A549 treated with Mapracorat at 1 μM for 4 hours (cell line): ENCODE data around the gene POLK. TPM values are rescaled to one million over a fixed set of nuclear protein-coding genes. Genes with fewer than 3 reads are reported as not detected.

Source experiments
- total RNA-seq: library from RNA; stranded (reverse); fragments of 200-300 nt; extraction: Qiagen RNA extraction; gene quantifications from 5 replicates; pipeline ENCODE4 v1.2.3, GENCODE V29; 2022

The POLK gene
- total RNA-seq, result 7.3 to 12.6 TPM (median 10.4 TPM) in 5 replicates

DNA sequence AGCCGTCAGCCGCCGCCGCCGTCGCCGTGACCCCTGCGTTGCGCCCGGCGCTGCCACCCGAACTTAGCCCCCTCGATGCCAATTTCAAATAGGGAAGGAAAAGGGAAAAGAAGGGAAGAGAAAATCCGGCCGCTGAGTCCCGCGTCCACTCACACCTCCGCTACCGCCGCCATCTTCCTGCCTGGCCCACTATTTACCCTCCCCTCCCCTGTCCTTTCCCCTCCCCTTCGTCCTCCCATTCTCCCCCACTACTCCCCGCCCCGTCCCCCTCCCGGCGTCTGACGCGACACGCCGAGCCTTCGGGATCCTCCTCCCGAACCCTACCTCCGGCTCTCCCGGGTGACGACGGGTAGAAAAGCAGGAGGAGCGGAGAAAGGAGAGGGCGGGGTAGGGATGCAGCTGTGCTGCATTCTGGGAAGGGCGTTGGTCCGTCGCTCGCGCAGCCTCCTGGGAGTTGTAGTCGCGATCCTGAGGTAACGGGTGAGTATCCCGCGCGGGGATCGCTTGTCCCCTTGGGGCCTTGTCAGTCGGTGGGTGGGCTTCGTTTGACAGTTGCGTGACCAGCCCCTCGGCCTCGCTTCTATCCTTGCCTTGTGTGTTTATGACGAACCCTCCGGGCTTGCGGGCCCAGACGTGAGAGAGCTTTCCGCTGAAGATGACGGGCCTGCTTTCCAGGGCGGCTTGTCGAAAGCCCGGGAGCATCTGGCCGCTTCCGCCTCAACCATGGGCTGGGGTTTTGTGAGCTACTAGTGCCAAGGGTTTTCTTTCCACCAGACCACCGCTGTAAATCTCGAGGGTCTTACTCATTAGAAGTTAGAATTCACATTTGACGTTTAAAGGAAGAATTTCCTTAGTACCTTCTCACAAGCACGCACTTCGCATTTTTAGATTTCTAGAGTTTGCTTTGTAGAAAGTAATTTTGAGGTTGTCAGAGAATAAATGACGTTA is at the start of gene POLK, which contains the start of gene CERT1:
TSS of gene POLK (plus strand) at position 457 of the 948 bp plus-strand sequence.
TSS of gene CERT1 (minus strand) at position 195 of the 948 bp plus-strand sequence. CDS start 422 bp downstream, outside the sequence.

DNA sequence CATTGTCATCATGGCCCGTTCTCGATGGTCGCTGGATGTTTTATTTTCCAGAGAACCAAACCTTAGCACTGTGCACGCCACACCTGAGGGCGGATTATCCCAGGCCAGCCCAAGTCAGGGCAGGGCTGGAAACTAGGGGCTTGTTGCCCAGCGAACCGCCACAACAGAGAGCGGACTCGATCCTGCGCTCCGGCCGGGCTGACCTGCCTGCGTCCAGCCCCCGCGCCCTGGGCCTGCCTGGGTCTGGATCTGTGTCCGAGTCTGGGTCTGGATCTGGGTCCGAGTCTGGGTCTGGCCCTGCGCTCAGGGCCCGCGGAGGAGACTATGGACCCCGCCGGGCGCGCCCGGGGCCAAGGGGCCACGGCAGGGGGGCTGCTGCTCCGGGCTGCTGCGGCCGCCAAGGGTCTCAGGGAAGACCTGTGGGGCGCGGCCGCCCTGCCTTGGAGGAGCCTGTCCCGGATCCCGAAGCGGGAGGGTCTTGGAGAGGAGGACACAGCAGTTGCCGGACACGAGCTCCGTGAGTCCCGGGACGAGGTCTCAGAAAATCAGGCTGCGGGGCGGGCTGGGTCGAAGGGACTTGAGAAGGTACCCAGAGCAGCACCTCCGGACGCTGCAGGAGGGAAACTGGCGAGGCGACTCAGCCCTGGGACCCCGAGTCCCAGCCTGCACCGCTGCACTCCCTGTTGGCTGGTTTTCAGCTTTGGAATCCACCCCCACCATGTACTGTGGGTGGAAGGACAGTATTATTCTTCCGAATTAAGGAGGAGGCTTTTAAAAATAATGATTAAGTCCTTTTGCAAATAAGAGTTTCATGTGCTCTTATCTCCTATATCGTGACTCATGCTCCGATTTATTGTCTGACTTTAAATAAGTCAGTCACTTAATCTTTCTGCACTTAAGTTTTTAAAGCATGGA is 99.9 kb downstream of the POLK start, which contains the start of gene ANKDD1B:
TSS of gene ANKDD1B (plus strand) at position 143 of the 915 bp plus-strand sequence. CDS start at position 325, 182 bp downstream.

Other genes with a start within 250 kb of the POLK start
- 23.4 to 28.4 TPM (median 25.6 TPM) in 5 replicates for gene HMGCR, start 174.7 kb upstream of the POLK start, total RNA-seq
- 19.4 to 25.6 TPM (median 22.5 TPM) in 5 replicates for gene CERT1, start 262 bp upstream of the POLK start, total RNA-seq
- 0.13 TPM in 1 of 5 replicates, not detected in the others for gene ANKDD1B, start 99.6 kb downstream of the POLK start, total RNA-seq
- 8.0 to 11.8 TPM (median 10.7 TPM) in 5 replicates for gene POC5, start 205.5 kb downstream of the POLK start, total RNA-seq